ENCODE measurements around the gene CCT7.

Gene CCT7

DNA sequence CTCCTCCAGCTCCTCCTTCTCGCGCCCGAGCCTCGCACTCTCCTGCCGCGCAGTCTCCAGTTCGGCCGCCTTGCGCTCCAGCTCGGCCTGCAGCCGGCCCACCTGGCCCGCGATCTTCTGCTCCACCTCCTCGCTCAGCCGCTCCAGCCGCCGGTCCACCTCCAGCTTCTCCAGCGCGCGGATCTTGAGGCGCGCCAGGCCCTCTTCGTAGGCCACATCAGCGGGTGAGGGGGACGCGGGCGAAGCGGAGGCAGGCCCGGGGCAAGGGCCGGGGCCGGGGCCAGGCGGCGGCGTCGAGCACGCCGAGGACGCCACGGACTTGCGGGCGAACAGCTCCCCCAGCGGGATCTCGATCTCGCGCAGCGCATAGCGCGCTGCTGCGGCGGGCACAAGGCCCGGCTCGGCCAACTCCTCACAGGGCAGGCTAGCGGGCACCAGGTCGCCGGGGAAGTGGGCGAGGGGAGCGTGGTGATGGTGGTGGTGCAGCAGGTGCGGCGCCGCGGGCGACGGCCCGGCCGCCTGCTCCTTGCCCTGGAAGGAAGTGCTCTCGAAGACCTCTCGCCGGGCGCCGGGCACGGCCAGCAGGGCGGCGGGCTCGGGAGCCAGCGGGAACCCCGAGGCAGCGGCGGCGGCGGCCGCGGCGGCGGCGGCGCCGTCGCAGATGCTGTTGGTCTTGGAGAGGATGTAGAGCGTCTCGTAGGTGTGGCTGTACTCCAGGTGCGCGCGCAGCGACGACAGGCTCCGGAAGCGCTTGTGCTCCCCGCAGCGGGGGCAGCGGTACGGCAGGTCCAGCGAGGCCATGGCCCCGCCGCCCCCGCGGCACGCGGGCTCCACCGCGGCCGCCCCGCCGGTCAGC, 35.0 kb downstream of the CCT7 start:
- DNase-seq (ENCODE audit: low spot score) = peak; percentile 90

DNA sequence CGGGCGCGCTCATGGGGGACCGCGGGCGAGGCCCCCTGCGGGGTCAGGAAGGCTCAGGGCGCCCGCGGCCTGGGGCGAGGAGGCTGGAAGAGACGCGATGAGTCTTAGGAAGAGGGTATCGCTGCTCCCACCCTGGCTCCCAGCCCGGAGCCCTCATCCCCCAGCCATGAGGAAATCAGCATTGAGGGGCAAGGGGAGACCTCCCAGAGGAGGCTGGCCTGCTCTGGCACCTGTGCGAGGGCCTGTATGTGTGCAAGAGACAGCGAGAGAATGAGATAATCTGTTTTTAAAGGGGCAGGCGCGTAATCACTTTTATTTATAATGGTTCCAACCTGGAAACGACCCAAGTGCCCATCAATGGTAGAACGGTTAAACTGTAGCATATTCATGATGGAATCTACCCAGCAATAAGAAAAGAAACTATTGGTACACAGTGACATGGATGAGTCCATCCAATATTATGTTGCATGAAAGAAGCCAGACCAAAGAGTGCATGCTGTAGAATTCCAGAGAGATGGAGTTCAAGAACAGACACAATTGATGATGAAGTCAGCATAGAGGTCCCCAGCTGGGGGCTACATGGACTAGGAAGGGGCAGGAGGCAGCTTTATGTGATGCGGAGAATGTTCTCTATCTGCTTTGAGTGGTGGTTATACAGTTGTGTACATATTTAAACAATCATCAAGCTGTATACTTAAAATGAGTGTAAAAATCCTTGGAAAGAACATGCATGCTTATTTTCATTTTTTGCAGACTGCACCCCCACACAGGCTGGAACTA, 35.8 kb downstream of the CCT7 start:
- DNase-seq (ENCODE audit: low spot score) = no peak

DNA sequence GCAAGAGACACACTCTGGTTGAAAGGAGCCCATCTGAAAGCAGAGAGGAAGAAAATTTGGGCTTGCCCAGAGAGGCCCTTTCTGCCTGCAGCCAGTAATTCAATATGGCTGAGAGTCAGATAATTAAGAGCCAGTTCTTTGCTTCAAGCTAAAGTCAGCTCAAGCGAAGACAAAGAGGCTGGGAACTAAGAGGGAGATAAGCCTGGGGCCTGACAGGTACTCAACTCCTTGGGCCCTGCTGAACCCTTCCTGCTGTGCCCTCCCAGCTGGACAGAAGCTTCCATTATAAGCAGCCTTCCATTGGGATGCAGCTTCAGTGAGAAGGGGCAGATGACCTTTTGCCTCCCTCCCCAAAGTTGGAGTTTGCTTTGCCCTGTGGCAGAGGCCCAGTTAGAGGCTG, 38.2 kb downstream of the CCT7 start:
- no peak for DNase-seq (ENCODE audit: low spot score)

DNA sequence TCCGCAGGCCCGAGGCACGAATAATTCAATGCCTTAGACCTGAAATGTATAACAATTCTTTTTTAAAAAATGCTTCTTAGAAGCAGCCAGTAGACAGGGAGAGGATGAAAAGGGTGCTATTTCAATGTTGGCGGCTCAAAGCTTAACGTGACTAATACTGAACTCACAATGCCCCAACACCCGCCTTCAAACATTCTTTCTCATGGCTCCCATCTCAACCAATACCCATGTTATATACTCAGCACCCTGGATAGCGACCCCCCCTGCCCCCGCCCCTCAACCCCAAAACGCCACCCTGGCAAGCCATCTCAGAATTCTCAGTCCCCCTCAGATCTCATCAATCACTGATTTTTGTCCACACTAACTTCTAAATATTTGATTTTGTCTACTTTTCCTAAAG, 45.7 kb downstream of the CCT7 start:
- DNase-seq (ENCODE audit: low spot score) = no peak

DNA sequence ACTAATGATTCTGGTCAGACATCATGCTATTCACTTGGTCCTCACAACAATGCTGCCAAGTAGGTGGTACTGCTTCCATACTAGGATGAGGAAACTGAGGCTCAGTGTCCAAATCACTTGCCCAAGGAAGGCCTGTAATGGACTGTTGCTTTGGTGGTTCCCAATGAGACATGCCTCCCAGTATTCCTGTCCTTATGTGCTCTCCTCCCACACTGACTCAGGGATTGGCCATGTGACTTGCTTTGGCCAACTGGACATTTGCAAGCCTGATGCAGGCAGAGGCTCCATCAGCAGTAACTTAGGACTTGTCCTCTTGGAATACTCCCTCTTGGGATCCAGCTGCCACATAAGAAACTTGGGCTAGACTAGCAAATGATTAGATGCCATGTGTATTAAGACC, 47.1 kb downstream of the CCT7 start:
- DNase-seq (ENCODE audit: low spot score) = no peak

DNA sequence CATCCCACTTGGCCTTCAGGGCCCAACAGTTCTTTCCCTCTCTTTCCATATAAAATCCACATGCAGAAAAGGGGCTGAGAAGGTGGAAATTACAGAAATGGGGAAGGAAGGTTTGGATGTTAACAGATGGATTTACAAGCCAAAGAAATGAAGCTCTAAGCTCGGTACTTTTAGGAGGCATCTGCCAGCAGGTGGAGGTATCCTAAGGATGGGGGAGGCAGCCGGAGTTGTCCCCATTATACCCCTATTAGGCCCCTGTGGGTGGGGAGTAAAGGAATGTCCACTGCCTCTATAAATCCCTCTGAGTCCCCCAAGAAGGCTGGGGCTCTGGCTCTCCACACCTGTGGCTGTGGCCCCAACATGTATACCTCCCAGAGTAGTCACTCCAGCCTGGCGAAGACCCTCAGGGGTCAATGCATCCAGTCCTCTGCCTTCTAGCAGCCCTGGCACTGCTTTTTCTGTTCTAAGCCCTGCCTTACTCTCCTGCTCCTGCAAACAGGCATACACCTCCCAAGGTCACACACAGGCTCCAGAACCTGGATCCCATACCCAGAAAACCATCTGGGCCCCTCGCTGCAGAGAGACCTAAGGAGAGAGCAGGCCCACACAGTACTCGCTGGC, 48.9 kb downstream of the CCT7 start:
- no peak for DNase-seq (ENCODE audit: low spot score)

DNA sequence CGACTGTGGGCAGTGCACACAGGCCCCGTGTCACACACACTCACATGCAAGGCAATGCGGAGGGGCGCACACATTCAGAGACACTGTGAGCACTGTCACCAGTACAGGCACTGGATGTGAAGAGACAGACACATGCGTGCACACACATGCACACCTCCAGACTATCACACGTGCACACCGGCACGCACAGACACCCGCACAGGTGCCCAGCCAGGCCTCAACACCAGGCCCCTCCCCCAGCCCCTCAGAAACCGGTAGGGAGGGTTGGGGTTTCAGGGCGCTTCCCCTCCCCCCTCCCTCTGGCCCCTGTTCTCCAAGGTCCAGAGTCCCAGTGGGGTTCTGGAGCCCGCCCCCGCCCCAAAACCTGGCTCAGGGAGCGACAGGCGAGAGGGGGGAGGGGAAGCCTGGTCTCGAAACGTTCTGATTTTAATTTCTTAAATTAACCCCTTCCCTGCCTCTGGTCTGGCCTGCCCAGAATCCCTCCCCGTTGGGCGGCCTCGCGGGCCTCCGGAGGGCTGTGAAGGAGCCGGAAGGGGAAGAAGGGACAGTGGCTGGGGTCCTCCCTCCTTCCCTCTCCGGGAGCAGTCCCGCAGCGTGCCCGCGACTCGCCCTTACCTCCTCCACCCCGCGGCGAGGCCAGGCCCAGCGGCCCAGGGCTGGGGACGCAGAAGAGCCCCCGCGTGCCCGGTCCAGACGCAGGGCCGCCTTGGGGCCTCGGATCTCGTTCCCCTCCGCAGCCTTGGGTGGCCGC, 49.6 kb downstream of the CCT7 start:
- DNase-seq (ENCODE audit: low spot score) = peak; percentile 15

DNA sequence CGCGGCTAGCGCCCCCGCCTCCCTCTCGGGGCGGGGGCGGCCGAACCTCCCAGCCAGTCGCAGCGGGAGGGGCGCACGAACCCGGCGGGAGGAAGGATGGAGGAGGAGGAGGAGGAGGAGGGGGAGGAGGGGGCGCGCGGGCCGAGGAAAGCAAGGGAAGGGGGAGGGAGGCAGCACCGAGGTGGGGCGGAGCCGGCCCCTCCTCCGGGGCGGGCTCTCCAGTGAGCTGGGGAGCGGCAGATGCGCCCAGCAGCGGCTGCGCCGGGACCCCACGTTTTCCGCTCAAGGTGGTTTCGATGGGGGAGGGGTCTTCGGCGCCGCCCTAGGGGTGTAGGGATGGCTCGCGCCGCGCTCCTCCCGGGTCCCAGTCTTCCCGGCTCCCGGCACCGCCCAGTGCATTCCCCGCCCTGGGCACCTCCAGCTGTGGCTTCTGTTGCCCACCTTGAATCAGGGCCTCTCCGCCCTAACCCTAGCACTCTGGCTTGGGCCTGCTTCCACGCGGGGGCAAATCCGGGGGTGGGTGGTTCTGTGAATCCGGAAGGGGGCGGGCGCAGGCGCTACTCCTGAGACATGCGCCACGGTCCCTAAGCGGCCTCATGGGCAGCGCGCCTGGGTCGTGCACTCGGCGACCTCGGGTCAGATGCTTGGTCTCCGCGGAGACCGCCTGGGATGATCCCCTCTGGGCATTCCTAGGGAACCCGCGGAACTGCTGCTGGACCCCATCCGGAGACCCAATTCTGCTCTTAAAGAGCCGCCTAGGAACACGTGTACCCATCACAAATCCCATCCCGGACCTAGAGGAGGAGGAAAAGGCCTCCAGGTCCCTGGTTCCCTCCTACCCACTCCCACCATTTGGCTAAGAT, 50.4 kb downstream of the CCT7 start, which contains the start of gene FBXO41:
FBXO41 (minus strand) TSS at position 183 of the 863 bp plus-strand sequence. CDS start 14,848 bp downstream, outside the sequence.
- peak; percentile 80 for DNase-seq (ENCODE audit: low spot score)

DNA sequence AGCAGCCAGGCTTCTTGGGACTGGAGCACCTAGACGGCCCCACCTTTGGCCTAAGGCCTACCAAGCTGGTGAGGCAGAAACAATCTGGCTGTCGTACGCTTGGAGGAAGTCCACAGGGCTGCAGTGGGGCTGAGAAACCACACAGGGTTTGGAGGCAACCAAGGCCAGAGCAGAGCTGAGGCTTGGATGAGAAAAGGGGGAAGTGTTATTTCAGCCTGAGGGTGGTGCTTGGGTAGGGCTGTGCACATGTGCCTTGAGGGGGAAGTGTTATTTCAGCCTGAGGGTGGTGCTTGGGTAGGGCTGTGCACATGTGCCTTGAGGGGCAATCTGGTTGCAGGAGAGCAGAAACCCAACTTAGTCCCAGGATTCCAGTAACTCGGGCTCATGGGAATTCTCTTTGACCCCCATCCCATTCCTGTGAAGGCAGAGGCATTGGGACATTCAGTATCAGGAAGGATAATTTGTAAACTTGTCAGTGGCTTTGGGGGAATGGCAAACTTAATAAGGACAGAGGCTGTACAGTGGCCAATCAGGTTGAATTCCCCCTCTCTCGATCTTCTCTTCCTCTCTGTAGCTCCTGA, 51.1 kb downstream of the CCT7 start:
- DNase-seq (ENCODE audit: low spot score) = peak; percentile 76

DNA sequence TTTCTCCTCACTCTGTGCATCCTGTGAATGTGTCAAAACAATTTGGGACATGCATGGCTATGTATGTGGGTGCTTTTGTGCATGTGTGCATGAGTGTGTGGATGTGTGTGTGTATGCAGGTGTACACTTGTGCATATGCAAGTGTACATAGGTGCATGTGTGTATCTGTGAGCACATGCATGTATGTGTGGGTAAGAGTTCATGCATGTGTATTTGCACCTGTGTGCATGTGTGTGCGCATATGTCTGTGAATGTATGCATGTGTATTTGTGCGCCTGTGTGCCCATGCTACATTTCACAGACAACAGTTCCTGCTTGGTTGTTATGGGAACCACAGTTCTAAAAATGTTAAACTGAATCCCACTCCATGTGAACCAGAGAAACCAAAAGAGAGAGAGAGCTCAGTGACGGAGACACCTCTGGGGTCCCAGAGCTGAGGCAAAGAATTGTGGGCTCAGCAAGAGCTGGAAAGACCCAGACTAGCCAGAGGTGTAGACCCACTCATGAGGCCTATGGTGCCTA, 52.1 kb downstream of the CCT7 start:
- DNase-seq (ENCODE audit: low spot score) = no peak

DNA sequence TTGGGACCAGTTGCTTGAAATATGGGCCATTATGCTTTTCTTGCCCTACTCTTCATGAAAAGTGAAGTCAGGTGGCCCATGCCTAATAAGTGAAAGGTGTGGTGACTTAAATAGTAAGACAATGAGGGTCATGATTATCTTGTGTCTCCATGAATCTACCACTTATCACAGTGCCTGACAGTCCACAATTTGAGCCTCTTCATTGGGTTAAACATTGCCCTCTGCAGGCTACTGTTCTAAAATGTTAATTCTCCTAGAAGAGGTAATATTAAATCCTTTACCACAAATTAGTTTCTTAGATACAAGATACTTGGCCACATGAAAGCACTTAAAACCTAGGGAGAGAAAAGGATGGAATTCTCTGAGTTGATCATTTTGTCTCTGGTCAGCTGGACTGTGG, 55.2 kb downstream of the CCT7 start:
- no peak for DNase-seq (ENCODE audit: low spot score)

DNA sequence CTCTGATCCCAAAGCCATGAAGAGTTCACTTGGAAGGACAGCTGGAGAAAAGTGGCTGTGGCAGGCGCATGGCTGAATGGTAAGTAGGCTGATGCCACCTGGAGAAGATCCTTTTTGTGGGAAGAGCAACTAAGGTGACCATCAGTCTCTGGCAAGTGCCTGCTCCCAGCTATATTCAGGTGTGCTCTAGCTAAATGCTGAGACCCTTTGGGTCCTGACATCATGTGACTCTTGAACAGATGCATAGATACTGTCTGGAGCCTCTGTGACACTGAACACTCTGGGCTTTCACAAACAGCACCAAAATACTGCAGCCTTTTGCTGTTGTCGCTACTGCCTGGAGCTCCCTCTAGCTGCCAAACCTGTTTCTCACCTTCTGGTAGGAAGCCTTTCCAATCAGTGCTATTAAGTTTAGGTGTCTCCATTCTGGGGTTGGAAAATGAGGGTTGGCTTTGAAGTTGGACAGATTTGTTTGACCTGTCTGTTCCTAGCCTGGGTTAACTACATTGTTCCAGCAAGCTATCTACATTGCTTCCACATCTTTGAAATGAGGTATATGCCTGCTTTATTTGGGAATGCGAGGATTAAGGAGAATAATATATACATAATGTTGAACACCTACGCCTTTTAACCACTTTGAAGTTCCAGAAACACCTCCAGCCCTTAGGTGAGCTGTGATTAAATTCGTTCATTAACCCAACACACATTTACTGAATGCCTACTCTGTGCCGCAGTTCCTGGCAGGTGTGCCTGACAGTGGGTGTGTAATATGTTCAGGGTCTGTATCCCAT, 56.1 kb downstream of the CCT7 start:
- peak; percentile 51 for DNase-seq (ENCODE audit: low spot score)

DNA sequence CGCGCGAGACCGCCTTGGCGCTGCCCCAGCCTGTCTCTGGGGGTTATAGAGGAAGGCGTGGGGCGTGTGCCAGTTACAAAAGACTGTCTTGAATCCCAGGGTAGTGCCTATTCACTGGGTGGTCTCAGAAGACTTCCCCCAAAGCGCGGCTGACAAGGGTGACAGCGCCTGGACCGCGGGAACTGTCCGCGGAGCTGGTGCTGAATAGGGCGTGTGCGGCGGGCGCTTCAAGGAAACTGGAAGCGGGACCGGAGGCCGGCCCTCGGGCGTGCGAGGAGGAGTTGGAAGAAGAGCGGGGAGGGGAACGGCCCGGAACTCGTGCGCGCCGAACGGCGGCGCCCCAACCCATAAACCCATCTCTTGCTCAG, 57.0 kb downstream of the CCT7 start:
- DNase-seq (ENCODE audit: low spot score) = peak; percentile 70

DNA sequence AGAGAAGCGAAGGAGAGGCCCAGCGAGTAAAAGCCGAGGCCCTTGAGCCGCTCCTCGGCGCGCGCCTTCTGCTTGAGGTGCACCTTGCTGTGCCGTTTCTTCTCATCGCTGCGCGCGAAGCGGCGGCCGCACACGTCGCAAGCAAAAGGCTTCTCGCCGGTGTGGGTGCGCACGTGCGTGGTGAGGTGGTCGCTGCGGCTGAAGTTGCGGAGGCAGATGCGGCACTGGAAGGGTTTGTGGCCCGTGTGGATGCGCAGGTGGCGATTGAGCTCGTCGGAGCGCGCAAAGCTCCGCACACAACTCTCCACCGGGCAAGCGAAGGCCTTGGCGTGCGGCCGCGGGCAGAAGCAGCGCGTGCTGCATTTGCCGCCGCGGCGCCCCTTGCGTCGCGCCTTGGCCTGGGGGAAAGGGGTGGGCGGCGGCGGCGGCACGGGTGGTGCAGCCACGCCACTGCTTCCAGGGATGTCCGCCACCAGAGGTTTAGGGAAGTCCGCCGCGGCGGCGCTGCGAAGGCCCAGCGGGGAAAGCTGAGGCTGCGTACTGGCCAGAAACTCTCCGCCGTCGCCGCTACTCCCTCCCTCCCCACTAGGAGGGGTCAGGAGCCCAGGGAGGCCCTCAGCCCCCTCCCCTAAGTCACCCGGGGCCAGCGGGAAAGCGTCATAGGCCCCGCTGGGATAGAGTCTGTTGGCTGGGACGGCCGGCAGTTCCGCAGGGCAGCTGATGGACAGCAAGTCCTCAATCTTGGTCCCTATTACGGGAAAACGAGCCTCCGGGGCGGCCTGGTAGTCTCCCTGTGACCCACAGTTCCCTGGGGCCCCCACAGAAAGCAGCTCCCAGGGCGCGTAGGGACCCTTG, 57.6 kb downstream of the CCT7 start:
- DNase-seq (ENCODE audit: low spot score) = peak; percentile 21

DNA sequence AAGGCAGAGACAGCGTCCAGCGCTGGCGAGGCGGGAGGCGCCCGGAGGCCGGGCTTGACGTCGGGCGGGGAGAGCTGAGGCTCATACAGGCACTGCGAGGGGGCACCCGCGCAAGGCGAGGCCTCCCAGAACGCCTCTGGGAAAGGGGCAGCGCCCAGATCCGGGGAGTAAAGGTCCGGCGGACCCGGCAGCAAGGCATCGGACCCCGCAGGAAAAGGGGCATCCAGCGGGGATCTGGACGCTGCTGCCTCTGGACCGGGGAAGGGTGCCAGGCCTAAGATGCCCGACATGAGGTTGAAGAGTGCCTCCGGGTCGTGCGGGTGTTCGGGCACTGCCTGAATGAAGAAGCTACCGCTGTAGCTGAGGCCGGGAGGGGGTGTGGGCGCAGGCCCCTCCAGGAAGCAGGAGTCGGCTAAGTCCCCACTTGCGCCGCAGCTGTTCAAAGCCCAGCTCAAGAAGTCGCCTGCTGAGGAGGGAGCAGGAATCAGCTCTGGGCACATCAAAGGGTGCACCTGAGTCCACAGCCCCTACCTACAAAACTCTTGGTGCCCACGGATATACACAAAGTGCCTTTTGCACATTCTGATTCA, 58.3 kb downstream of the CCT7 start:
- DNase-seq (ENCODE audit: low spot score) = peak; percentile 8

DNA sequence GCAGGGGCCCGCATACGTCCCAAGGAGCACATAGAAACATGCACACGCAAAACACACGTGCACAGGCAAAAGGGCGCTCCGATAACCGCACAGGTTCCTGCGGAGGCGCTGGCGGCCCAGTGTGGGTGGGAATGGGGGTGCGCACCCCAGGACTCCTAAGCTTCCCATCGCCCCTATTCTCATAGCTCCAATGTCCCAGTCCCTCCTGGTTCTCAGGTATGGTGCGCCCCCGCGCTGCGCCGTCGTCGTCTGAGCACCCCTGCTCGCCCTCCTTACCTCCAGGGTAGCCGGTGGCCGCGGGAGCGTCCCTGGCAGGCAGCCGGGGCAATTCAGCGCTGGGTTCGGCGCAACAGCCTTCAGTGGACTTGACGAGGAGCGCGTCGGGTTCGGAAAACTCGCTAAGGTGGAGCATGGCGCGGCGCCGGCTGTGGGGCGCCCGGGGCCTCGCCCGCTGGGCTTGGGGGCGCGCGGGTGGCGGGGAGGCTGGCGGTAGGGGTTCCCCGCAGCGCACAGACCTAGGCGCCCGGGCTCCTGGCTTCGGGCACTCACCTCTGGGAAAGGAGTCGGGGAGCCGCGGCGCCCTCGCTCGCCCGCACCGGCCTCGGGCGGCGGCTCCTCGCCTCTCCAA, 58.9 kb downstream of the CCT7 start:
- DNase-seq (ENCODE audit: low spot score) = peak; percentile 23

DNA sequence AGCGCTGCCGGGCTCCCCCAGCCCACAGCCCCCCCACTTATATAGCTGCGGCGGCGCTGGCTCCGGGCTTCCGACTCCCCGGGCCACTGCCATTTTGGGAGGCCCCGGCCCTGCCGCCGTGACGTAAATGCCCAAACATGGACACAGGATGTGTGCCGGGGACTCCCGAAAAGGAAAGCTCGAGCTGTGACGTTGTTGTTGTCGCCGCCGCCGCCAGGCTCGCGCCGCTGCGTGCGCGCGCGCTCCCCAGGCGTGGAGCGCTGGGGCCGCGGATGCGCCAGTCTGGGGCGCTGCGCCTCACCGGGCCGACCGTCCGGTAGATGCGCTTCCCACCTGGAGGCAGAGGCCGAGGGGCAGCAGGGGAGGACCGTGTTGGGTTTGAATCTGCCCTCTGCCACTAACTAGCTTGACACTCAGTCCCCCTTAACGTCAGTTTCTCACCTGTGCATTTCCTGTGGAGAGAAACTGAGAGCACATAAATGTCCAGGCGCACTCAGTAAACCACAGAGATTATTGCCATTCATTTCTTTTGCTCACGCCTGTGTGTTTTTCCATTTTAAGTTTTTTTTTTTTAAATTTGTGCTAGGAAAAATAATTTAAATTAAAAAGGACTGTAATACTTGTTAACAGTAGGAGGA, 59.5 kb downstream of the CCT7 start, which contains the start of gene EGR4:
EGR4 (minus strand) TSS at position 15 of the 638 bp plus-strand sequence. CDS start 231 bp downstream, outside the sequence.
- DNase-seq (ENCODE audit: low spot score) = peak; percentile 91

All from germinal center (tissue), 1 donor.